M059J (cell line): ENCODE measurements around the gene AGBL4. TPM values are rescaled to one million over a fixed set of nuclear protein-coding genes. Genes with fewer than 3 reads are reported as not detected.

Experiments
- DNase-seq: peaks from one replicate; pipeline ENCODE4 v3.0.0-alpha.2; 2012; ENCODE audit warnings: low read depth
- total RNA-seq: library from RNA; depleted of rRNA; stranded (reverse); fragments of >200 nt; shearing (Covaris generic); gene quantifications from 2 replicates; pipeline ENCODE4 v1.2.3, GENCODE V29; 2014

AGBL4 gene
- total RNA-seq, 1 experiment from 2014 or later, result not detected

- no peak for DNase-seq
Measured at GRCh38 chr1:48943393-48943792, 1080.4 kb downstream of the AGBL4 start.

- no peak for DNase-seq
Measured at GRCh38 chr1:48940962-48941732, 1082.6 kb downstream of the AGBL4 start.

- DNase-seq, result no peak
Measured at GRCh38 chr1:48940354-48940753, 1083.4 kb downstream of the AGBL4 start.

DNA sequence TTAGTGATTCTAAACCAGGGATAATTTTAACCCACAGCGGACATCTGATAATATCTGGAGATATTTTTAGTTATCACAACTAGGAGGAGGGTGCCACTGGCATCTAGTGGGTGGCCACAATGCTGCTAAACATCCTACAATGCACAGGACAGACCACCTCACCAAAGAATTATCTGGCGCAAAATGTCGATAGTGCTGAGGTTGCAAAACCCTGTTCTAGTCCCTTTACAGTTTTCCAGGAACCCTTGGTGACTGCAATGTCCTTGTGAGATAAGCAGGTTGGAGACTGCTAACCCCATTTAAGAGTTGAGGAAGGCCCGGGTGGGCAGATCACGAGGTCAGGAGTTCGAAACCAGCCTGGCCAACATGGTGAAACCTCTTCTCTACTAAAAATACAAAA lies 1083.9 kb downstream of the AGBL4 start:
- no peak for DNase-seq

DNA sequence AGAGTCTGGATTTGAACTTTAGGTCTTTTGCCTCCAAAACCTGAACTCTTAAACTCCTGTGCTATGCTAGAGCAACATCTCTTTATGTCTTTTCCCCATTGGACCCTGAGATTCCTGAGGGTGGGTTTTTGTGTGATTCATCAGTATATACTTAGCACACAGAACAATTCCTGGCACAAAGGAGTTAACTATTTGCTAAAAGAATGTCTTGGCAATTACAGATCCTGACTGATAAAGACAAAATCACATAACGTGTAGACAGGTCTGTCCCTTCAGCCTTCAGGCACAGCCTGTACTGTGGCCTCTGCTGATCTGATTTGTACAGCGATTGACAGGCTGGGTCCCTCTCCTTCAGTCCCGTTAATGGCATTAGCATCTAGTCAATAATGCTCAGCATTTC lies 1084.7 kb downstream of the AGBL4 start:
- no peak for DNase-seq

DNA sequence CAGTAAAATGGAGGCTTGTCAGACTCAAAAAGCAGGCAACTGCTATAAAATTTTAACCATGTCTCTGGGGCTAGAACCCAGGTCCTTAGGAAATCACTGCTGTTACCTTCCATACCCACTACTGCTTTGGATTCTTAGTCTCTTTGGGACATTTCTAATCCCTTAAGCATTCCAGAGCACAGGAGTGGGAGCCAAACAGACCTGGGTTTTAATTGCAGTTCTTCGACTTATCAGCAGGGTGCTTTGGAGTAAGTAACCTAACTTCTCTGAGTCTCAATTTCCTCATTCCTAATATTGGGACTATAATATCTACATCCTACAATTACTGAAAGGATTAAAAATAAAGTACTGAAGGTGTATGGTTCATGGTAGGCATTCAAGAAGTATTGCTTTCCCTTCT lies 1086.0 kb downstream of the AGBL4 start:
- no peak for DNase-seq

- no peak for DNase-seq
Measured at GRCh38 chr1:48936436-48936835, 1087.3 kb downstream of the AGBL4 start.

GRCh38 chr1:48932366-48932765 lies 1091.4 kb downstream of the AGBL4 start:
- peak; percentile 10 for DNase-seq

DNA sequence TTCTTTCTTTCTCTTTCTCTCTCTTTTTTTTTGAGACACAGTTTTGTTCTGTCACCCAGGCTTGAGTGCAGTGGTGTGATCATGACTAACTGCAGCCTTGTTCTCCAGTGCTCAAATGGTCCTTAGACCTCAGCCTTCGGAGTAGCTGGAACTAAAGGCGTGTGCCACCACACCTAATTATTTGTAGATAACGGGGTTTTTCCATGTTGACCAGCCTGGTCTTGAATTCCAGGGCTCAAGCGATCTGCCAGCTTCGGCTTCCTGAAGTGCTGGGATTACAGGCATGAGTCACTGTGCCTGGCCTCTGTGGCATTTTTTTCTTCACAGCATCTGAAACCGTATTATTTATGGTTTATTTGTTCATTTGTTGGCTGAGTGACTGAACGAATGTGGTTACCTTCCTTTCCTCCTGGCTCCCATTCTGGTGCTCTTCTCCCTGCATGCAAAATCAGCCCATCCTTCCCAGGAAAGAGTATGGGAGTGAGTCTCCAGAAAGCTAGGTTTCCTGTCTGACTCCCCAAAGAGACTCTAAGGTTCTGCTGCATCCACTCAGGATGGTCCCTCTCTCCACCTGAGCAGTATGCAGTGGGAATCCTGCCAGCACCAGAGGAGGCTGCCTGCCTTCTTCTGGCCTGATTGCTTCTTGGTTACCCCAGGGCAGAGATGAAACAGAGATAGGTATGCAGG lies 1092.1 kb downstream of the AGBL4 start:
- peak; percentile 69 for DNase-seq

DNA sequence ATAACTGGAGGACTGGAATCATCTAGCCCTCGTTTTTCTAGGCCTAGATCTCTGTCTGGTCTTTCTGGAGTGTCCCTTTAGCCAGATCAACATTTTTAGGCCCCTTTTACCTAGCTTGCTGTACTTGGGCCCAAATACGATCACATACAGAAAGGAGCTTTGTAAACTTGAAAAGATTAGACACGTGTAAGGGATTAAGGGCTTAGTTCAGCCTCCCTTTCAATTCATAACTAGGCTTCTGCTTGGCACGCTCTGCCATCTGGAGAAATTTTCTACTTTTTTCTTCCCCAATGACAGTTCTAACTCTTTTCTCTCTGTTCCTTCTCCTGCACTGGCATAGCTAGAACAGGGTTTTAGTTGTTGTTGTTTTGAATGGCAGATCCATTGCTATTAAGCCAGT lies 1093.7 kb downstream of the AGBL4 start:
- no peak for DNase-seq

DNA sequence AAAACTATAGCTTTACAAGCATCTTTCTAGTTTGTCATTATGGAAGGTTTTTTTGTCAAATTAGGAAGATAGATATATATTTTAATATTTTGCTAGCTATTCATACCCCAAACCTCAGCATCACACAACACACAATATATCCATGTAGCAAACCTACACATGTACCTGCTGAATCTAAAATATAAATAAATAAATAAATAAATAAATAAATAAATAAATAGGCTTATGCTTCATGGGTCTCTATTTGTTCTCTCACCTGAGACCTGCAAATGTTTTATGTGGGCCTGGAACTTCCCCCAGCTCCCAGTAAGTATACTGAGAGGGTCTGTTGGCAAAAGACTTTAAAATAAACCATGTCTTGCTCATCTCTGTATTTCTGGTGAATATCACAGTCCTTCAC lies 1099.7 kb downstream of the AGBL4 start:
- DNase-seq, result no peak

DNA sequence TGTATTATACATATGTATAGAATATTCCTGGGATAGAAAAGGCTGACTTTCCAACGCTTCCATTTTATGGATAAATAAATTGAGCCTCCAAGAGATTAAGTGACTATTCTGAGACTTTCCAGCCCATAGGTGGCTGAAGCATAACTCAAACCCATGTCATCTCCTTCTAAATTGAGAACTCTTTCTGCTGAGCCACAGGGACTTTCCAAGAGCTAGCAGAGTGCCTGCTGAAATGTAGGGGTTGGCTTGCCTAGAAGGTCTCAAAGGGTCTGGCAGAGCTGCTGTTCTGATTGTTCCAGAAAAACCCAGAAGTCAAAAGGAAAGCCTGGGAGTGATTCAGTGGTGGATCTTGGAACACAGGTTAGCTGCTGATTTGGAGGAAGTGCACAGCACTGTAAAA lies 1100.6 kb downstream of the AGBL4 start:
- DNase-seq, result no peak

DNA sequence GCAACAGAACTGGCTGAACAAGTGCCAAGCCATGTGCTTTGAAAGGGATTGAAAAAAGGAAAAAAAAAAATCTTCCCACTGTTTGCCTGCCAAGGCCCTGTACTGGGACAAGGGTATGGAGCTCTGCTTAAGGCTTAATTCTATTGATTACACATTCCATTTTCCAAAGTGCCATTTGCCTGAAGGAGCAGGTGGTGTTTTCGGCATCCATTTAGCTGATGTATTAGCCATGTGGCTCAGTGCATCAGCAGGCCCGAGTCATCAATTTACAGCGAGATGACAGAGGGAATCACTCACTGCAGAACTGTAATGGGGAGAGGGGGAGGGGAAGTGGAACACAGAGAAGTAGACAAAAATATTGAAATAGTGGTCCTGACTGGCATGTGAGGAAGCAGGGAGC lies 1102.9 kb downstream of the AGBL4 start:
- DNase-seq, result no peak

GRCh38 chr1:48917901-48918603 lies 1105.7 kb downstream of the AGBL4 start:
- DNase-seq, result peak; percentile 7

- DNase-seq, result no peak
Measured at GRCh38 chr1:48917070-48917454, 1106.7 kb downstream of the AGBL4 start.

GRCh38 chr1:48916130-48917069 lies 1107.4 kb downstream of the AGBL4 start:
- peak; percentile 41 for DNase-seq

DNA sequence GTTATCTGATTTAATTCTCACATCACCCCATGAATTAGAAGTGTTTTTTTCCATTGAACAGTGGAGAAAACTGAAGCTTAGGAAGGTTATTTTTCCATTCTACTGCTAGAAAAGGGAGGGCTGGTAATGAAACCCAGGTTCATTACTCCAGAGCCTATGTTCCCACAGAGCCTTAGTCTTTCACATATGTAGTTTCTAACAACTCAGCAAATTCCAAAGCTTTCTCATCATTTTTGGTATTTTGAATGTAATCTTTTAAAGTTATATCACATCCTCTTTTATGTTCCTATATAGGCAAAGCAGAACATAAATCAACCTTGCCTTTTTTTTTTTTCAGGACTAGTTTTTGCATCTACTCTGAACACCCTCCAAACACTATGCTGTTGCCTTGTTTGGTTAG lies 1115.1 kb downstream of the AGBL4 start:
- no peak for DNase-seq

DNA sequence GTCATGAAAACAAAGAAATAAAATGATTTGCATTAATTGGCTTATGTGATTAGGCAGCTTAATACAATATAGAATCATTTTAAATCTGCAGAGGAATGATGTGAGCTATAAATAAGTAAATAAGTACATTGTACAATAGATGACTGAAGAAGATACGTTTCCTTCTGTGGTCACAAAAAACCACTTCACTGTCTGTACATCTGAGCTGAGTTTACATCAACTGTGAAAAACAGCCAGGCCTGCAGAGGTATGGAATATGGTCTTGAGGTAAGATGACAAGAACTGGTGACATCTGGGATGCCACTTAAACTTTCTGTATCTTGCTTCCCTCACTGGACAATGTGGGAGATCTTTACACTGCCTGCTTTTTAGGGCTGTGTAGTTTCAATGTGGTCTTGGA lies 1117.0 kb downstream of the AGBL4 start:
- DNase-seq, result no peak

- no peak for DNase-seq
Measured at GRCh38 chr1:48906164-48906563, 1117.6 kb downstream of the AGBL4 start.

DNA sequence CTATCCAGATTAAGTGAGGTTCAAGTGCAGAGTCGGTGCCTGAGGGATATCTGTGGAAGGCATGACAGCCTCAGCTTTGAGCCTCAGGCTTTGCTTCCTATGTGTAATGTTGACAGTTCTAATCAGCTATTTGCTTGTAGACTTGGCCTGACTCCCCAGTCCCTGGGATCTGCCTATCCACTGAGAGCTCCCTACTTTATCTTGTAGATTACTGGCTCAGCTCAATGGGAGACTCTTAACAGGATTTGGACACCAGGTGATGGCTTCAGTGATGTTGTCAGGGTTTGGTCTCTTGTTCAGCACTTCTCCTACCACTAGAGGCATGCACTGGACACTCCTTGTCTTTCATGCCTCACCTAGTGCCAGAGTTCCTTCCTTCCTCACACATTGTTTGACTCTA lies 1120.5 kb downstream of the AGBL4 start:
- DNase-seq, result no peak

- no peak for DNase-seq
Measured at GRCh38 chr1:48898894-48899293, 1124.9 kb downstream of the AGBL4 start.

DNA sequence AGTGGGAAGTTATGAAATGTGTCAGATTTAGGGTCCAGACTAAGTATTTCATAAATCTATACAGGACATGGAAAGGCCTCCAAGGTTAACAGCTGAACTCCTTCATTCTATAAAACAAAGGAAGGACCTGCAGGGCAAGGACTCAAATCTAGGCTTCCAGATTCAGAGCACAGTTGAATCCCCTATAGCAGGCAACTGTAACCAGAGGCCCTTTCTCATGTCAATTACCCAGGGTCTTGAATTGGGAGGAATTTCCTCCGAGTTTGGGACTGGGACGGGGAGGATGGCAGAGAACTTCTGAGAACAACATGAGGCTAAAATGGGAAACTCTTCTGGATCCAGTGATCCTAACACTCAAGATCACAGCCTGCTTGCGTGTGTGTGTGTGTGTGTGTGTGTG lies 1134.1 kb downstream of the AGBL4 start:
- no peak for DNase-seq
